OCI-LY3 (cell line): ENCODE data around the gene DNMBP.
"Not testable (repeated sequence)": the region's sequence is repeated elsewhere in the genome, so short reads cannot be mapped to it uniquely, and the experiment has no call there.

Experiments used
- H2AFZ ChIP-seq: fragments of 200-600, 300-600 bp; shearing (Covaris generic); 2 replicates; pipeline ENCODE4 v1.6.0; 2014; ENCODE audit warnings: antibody characterized with exemption, low read depth, low read length
- H3K27ac ChIP-seq: fragments of 200-600, 300-600 bp; sonication (generic); 2 replicates; pipeline ENCODE4 v1.5.1; 2014; ENCODE audit warnings: mild to moderate bottlenecking, low read length, moderate library complexity, mixed read lengths
- H3K27me3 ChIP-seq: fragments of 200-600, 300-600 bp; sonication (generic); 2 replicates; pipeline ENCODE4 v1.6.1; 2014; ENCODE audit warnings: low read depth, low read length, mixed read lengths
- H3K36me3 ChIP-seq: fragments of 200-600, 300-600 bp; sonication (generic); replicated peaks from 2 replicates; pipeline ENCODE3; 2014; ENCODE audit warnings: low read depth, low read length, mixed read lengths
- H3K4me1 ChIP-seq: fragments of 300-600, 200-600 bp; sonication (generic); 2 replicates; pipeline ENCODE4 v1.6.1; 2014; ENCODE audit warnings: low read length, mixed read lengths
- H3K4me2 ChIP-seq: fragments of 200-600, 300-600 bp; sonication (generic); 2 replicates; pipeline ENCODE4 v1.6.1; 2014; ENCODE audit warnings: low read length, mixed read lengths
- H3K4me3 ChIP-seq: fragments of 300-600, 200-600 bp; sonication (generic); 2 replicates; pipeline ENCODE4 v1.5.1; 2014; ENCODE audit warnings: antibody characterized with exemption, mild to moderate bottlenecking, low read length, moderate library complexity
- H3K79me2 ChIP-seq: fragments of 300-600, 200-600 bp; shearing (Covaris generic); 2 replicates; pipeline ENCODE4 v1.6.1; 2014; ENCODE audit warnings: mild to moderate bottlenecking, low read length, mixed read lengths
- H3K9ac ChIP-seq: fragments of 300-600, 200-600 bp; shearing (Covaris generic); 2 replicates; pipeline ENCODE4 v1.6.0; 2014; ENCODE audit warnings: mild to moderate bottlenecking, low read length, moderate library complexity
- H3K9me3 ChIP-seq: fragments of 200-600, 300-600 bp; shearing (Covaris generic); 2 replicates; pipeline ENCODE4 v1.6.1; 2014; ENCODE audit warnings: low read length, mixed read lengths; ENCODE audit not compliant: insufficient read depth
- H4K20me1 ChIP-seq: fragments of 200-600, 300-600 bp; sonication (generic); 2 replicates; pipeline ENCODE4 v1.6.1; 2016; ENCODE audit warnings: low read length, mixed read lengths; ENCODE audit not compliant: insufficient read depth
- EZH2phosphoT487 ChIP-seq: fragments of 200-600 bp; shearing (Covaris generic); IDR thresholded peaks from 2 replicates; pipeline ENCODE4 v1.6.1; 2018; ENCODE audit warnings: antibody characterized with exemption, mixed run types, low read depth
- TF ChIP-seq, protein P1 (sequence below): fragments of 200-600, 300-600 bp; sonication (generic); IDR thresholded peaks from 2 replicates; pipeline ENCODE4 v1.5.1; 2014; ENCODE audit warnings: antibody characterized with exemption, low read length, low read depth

Gene DNMBP

GRCh38 chr10:99958302-99958701 lies 51.4 kb downstream of the DNMBP start:
- H3K79me2 ChIP-seq, result no peaks in the 10 kb centered on the region

DNA sequence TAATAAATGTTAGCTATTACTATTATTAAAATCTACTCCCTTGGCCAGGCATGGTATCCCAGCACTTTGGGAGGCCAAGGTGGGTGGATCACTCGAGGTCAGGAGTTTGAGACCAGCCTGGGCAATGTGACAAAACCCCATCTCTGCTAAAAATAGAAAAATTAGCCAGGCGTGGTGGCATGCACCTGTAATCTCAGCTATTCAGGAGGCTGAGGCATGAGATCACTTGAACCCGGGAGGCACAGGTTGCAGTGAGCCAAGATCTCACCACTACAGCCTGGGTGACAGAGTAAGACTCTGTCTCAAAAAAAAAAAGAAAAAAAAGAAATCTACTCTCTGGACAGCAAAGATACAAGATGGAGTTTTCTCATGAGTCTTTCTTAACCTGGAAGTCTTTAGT lies 56.2 kb downstream of the DNMBP start:
- H3K79me2 ChIP-seq, H3K4me2 ChIP-seq, H3K36me3 ChIP-seq: not testable (repeated sequence)

More at GRCh38 chr10:99958302-99958701, 51.4 kb downstream of the DNMBP start:
- Histone ChIP-seq H3K4me3 (no peak overlapping the region), H3K27me3 (no peaks in the 10 kb centered on the region), H2AFZ (no peak overlapping the region), H3K4me2 (no peak overlapping the region), H3K9ac (no peak overlapping the region), H3K9me3 (no peaks in the 10 kb centered on the region), H4K20me1 (no peaks in the 10 kb centered on the region), H3K27ac (no peak overlapping the region), H3K36me3 (no peaks in the 10 kb centered on the region), H3K4me1 (no peaks in the 10 kb centered on the region)
- no peak for TF ChIP-seq EZH2phosphoT487
- TF ChIP-seq, protein P1, sequence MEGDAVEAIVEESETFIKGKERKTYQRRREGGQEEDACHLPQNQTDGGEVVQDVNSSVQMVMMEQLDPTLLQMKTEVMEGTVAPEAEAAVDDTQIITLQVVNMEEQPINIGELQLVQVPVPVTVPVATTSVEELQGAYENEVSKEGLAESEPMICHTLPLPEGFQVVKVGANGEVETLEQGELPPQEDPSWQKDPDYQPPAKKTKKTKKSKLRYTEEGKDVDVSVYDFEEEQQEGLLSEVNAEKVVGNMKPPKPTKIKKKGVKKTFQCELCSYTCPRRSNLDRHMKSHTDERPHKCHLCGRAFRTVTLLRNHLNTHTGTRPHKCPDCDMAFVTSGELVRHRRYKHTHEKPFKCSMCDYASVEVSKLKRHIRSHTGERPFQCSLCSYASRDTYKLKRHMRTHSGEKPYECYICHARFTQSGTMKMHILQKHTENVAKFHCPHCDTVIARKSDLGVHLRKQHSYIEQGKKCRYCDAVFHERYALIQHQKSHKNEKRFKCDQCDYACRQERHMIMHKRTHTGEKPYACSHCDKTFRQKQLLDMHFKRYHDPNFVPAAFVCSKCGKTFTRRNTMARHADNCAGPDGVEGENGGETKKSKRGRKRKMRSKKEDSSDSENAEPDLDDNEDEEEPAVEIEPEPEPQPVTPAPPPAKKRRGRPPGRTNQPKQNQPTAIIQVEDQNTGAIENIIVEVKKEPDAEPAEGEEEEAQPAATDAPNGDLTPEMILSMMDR, result no peak

DNA sequence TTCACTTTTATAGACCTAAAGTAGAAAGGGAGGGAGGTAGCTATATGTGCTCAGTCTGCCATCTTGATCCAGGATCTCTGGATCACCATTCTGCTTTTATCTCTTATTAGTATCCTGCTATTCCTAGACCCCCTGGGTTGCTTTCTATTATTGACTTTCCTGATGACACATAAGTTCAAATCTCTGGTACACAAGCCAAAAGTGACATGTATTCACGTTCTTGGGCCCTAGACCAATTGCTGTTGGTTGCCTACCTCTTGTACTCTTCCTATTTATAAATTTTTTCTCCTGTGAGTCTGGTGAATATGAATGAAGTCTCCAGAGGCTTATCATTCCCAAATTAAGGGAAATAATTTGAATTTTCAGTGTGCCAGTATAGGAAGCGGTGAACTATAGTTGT lies 56.9 kb downstream of the DNMBP start:
- Histone ChIP-seq H3K4me1 (no peaks in the 10 kb centered on the region), H3K27ac (no peak overlapping the region), H3K9me3 (no peaks in the 10 kb centered on the region), H3K27me3 (no peaks in the 10 kb centered on the region), H3K4me2 (no peak overlapping the region), H3K4me3 (no peak overlapping the region), H3K79me2 (no peaks in the 10 kb centered on the region), H3K36me3 (no peaks in the 10 kb centered on the region), H3K9ac (no peak overlapping the region), H2AFZ (no peak overlapping the region), H4K20me1 (no peaks in the 10 kb centered on the region)
- TF ChIP-seq, protein P1, result no peak
- no peak for TF ChIP-seq EZH2phosphoT487

More for the DNA sequence above, 56.2 kb downstream of the DNMBP start:
- not testable (repeated sequence) for H3K4me3 ChIP-seq, H3K9ac ChIP-seq, H3K27ac ChIP-seq, H2AFZ ChIP-seq, H3K4me1 ChIP-seq, H3K27me3 ChIP-seq, H4K20me1 ChIP-seq, H3K9me3 ChIP-seq

GRCh38 chr10:99946051-99946450 lies 63.7 kb downstream of the DNMBP start:
- not testable (repeated sequence) for H3K4me2 ChIP-seq, H3K9me3 ChIP-seq, H3K79me2 ChIP-seq, H3K4me3 ChIP-seq, H4K20me1 ChIP-seq, H2AFZ ChIP-seq, H3K36me3 ChIP-seq, H3K27ac ChIP-seq, H3K4me1 ChIP-seq, H3K9ac ChIP-seq, H3K27me3 ChIP-seq

- no peak overlapping the region for H3K9ac ChIP-seq
- H3K27ac ChIP-seq, result no peak overlapping the region
- no peaks in the 10 kb centered on the region for H3K79me2 ChIP-seq
- H3K9me3 ChIP-seq, result no peaks in the 10 kb centered on the region
- no peak overlapping the region for H3K4me2 ChIP-seq
- TF ChIP-seq EZH2phosphoT487, result no peak
- TF ChIP-seq, protein P1, result no peak
- no peaks in the 10 kb centered on the region for H3K4me1 ChIP-seq
- no peaks in the 10 kb centered on the region for H3K27me3 ChIP-seq
- no peaks in the 10 kb centered on the region for H4K20me1 ChIP-seq
- H3K4me3 ChIP-seq, result no peak overlapping the region
- no peak overlapping the region for H2AFZ ChIP-seq
- no peaks in the 10 kb centered on the region for H3K36me3 ChIP-seq
Measured at GRCh38 chr10:99945263-99945662, 64.5 kb downstream of the DNMBP start.
